Activated CD4-positive, alpha-beta T cell treated with anti-CD3 and anti-CD28 coated beads for 48 hours (primary cell): ENCODE measurements around the gene PHLDA1.
A peak's percentile ranks its signal among the peaks of the same experiment; 100 is the strongest.
"Not testable (repeated sequence)": the region's sequence is repeated elsewhere in the genome, so short reads cannot be mapped to it uniquely, and the experiment has no call there.

Experiments
- DNase-seq: peaks from one replicate; pipeline ENCODE4 v3.0.0-alpha.2; 2020

PHLDA1 gene

DNA sequence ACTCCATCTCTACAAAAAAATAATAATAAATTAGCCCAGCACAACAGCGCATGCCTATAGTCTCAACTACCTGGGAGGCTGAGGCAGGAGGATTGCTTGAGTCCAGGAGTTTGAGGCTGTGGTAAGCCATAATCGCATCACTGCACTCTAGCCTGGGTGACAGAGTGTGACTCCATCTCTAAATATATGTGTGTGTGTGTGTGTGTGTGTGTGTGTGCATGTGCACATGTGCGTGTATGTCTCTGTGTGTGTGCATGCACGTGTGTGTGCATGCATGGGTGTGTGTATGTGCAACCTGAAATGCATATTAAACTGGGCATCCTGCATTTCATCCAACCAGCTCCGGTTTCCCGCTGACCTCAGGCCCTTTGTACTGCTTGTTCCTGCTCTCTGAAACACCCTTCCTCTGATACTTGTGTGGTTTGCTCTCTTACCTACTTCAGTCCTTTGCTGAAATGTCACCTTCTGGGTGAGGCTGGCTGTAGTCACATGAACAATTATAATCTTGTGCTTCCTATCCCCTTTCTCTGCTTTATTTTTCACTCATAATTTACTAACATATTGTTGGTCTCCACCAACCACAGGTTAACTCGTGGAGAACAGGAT is 46.9 kb downstream of the PHLDA1 start:
- no peak for DNase-seq

- DNase-seq: not testable (repeated sequence)
These were observed 47.7 kb downstream of the PHLDA1 start for GRCh38 chr12:75983851-75984250.

DNA sequence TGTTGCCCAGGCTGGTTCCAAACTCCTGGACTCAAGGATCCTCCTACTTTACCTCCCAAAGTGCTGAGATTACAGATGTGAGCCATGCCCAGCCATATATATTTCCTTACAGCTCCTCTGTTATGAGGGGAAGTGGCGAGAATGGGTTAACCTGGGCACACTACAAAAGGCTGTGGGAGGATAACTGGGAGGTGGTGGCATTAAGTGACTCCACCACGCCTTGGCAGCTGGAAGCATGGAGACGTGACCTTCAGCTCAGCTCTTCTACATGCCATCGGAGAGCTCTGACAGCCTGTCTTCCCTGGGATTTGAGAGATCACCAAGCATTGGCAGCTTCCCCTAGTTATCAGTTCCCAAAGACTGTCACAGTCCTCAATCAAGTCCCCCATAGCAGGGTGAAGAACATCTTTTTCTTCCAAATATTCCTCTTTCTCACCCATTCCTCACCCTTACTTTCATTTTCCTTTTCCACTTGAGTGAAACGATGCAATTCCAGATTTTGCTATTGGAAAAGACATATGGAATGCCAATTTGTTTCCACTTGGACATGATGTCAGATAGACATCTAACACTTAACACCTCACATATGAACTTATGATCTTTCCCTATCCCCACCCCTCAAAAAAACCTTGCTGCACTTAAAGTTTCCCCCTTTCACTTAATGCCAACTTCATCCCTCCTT is 48.5 kb downstream of the PHLDA1 start:
- DNase-seq: no peak

GRCh38 chr12:75982169-75982564 is 49.4 kb downstream of the PHLDA1 start:
- no peak for DNase-seq

GRCh38 chr12:75981247-75982168 is 50.1 kb downstream of the PHLDA1 start:
- no peak for DNase-seq

GRCh38 chr12:75979181-75979580 is 52.4 kb downstream of the PHLDA1 start:
- peak; percentile 51 for DNase-seq

DNA sequence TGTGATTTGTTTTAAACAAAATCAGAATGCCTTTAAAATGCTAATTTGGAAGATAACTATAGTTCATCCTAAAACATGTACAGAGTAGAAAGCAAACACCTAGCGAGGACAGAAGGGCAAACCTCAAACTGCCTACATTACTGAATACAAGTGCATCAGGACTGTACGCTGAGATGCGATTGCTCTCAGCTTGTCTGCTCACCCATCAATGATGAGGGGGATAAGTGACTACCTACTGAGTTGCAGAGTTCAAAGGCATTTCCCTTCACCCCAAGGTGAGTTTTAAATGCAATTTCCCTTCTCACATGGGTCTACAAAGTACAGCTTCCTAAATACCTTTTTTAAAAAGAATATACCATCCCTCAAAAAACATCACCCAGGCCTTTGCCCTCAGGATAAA is 52.9 kb downstream of the PHLDA1 start:
- DNase-seq: peak; percentile 40

- peak; percentile 81 for DNase-seq
These were observed 53.5 kb downstream of the PHLDA1 start for GRCh38 chr12:75977952-75978671.

DNA sequence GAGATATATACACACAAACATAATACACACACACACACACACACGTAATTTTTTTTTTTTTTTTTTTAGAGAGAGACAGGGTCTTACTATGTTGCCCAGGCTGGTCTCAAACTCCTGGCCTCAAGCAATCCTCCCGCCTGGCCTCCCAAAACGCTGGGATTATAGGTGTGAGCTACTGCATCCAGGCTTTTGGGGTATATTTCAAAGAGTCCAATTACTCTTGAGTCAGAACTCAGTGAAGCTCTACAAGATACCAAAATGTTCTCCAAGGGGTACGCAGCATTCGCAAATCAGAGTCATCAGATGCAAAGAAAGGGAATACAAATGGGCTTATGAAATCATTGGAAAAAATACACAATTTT is 54.0 kb downstream of the PHLDA1 start:
- no peak for DNase-seq

DNA sequence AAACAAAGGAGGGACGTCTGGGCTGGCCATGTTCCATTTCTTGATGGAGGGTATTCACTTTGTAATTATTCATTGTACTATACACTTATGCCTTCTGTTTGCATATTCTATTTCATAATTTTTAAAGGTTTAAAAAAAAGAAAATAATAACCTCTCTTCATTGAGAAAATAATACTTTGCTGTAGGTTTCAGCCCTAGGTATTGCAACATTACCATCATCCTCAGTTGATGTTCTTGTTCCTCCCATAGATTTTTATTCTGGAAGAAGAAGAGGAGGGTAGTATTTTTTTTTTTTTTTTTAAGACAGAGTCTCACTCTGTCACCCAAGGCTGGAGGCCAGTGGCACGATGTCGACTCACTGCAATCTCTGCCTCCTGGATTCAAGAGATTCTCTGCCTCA is 54.7 kb downstream of the PHLDA1 start:
- DNase-seq: no peak

DNA sequence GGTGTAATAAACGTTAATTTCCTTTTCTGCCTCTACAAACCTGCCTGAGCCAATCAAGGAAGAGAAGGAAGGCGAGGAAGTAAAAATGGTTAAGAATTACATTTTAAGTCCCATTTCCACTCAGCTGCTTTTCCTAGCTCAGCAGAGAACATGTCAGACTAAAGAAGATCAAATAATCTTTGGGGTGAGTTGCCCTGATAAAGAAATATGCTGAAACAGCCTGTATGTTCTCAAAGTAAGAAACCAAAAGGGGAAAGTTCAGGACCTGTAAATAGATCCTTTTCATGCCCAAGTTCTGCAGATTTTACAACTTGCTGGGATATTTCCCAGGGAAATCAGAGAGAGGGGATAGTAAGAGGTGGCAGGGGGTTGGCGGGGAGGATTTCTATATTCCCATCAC is 55.5 kb downstream of the PHLDA1 start:
- DNase-seq: no peak

DNA sequence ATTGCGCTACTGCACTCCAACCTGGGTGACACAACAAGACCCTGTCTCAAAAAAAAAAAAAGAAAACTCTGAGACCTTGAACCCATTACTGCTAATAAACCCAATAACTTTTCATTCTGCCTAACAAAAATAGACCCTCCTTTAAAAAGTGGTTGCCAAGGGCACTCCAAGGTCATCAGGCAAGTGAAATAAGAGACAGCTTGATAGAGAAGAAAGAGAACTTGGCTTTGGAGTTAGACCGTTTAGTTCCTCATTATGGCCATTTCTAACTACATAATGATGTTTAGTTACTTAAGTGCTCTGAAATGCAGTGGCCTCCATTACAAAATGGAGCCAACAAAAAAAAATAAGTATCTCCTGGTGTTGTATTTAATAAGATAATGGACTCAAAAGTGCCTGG is 55.9 kb downstream of the PHLDA1 start:
- DNase-seq: no peak
